Measurements from ENCODE around the gene MYL12B. TPM values are rescaled to one million over a fixed set of nuclear protein-coding genes. Genes with fewer than 3 reads are reported as not detected.

The MYL12B gene
- polyA plus RNA-seq, 3 donors: 681 to 738 (median 689) TPM

DNA sequence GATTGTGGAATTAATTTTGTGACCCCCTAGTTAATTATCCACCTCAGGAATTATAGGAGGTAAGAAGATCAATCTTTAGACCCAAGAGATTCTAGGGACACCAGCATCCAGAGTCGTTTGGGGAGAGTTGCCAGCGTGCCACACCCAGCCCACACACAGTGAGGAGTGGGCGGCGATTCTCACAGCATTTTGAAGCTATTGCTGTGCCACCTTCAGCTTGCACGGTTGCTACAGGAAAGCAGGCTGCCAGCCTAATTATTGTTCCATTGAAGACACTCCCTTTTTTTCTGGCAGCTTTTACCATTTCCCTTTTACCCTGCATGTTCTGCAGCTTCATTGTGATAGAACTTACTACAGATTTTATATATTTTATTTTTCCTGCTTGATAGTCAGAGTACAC lies 27.5 kb upstream of the MYL12B start:
- no peak for DNase-seq (ENCODE audit: low read depth in 3 of 3, low spot score in 2 of 3)

DNA sequence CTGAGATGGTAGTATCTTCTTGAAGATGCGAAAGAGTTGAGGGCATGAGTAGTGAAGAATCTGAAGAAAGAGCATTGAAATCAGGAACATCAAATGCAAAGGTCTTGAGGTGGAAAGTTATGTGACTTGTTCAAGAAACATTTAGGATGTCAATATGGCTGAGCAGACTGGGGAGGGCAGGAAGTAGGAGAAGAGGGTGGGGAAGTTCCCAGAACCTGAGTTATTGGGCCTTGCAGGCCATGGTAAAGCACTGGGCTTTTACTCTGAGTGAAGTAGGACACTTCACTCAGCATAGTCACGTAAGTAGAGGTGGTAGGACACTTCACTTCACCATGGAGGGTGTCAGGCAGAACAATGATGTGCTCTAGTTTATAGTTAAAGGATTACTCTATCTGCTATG lies 26.1 kb upstream of the MYL12B start:
- no peak for DNase-seq (ENCODE audit: low read depth in 3 of 3, low spot score in 2 of 3)

DNA sequence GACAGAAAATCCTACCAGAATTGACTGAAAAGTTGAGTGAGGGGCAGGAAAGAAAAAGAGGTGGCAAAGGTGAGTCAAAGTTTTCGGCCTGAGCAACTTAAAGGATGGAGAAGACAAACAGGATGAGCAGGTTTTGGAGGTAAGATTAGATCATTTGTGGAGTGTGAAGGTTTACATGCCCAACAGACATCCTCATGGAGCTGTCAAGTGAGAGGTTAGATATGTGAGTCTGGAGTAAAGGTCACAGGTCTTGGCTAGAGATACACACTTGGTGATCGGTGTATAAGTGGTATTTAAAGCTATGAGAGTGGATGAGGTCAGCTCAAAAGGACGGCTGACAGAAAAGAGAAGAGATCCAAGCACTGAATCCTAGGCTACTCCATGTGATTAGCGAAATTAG lies 25.5 kb upstream of the MYL12B start:
- no peak for DNase-seq (ENCODE audit: low read depth in 3 of 3, low spot score in 2 of 3)

DNA sequence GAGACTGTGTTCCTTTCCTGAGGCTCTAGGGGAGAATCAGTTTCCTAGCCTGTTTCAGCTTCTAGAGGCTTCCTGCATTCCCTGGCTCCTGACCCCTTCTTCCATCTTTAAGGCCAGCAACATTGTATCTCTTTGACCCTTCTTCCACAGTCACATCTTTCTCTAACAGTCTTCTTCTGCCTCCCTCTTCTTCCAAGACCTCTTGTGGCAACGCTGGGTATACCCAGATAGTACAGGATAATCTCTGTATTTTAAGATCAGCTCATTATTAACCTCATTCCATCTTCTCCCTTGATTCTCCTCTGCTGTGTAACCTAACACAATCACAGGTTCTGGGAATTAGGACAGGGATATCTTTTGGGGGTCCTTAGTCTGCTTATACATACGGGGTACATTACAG lies 23.2 kb upstream of the MYL12B start:
- DNase-seq (ENCODE audit: low read depth in 3 of 3, low spot score in 2 of 3): no peak

DNA sequence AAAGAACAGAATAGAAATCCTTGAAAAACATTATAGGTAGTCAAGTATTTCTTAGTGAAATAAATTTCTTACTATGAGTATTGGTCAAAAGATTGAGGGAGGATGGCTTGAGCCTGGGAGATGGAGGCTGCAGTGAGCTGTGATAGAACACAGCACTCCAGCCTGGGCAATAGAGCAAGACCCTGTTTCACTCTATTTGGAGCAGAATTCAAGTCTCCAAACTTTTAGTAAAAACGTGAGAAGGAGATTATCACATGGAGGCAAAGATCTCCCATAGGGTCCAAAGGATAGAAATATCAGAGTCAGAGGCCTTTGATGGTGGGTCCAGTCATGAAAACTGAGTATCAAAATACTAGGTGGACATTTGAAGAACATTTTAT lies 16.8 kb upstream of the MYL12B start:
- DNase-seq (ENCODE audit: low read depth in 3 of 3, low spot score in 2 of 3): no peak

DNA sequence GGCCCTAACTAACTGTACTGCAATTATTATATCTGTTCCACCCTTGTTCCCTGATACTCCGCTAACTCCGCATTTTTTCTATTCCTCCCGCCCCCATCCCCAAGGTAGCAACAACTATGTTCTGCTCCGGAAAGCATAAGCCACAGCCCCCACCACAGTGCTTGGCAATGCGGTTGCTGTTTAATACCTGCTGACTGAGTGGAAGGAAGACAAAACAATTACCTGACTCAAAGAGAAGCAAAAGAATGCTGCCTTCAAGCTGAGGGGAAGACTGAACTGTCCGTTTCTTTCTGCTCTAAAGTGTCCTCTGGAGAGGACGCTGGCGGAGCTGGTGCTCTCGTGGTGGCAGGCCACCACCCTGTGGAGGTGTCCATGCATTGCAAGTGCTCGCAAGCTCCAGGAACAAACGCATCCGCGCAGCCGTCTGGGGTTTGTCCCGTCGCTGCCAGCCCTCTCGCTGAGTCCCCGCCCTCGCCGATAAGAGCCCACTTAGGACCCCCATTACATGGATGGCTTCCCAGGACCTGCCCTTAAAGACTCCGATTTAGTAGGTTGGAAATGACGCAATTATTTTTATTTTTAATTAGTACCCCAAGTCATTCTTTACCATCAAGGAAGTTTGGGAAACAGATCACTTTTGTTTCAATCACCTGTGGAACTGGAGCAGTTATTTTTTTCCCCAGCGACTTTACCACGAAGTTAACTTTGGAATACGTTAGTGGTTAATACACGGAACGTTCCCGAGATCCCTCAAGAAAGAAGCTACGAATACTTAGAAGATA lies 15.9 kb upstream of the MYL12B start:
- DNase-seq (ENCODE audit: low read depth in 3 of 3, low spot score in 2 of 3): peak; percentile 71 to 83 (median 78)

DNA sequence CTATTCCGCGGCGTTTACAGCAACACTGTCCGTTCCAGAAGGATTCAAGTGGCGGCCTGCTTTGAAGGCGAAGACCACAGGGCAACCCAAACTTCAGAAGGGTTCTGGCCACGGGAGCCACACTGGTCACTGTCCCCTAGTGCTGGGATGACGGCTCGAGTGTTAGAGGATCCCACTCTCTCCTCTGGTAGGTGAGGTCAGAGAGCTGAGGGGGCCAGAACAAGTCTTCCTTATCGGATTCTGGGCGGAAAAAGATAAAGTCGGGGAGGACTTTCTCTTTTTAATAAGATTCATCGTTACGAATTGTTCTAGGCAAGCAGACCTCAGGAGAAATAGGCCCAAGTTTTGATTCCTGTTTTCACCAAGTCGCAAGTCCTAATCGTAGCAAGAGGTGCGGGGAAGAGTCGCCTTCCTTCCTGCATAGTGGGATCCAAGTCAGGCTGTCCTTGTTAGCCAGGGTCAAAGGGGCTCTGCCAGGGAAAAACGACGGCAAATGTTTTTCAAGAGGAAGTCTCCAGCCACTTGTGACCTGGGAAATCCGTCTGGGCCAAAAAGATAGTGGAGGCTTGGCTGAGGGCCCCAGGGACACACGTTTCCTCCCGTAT lies 15.2 kb upstream of the MYL12B start:
- peak in 2 of 3 donors; percentile 10 to 62 for DNase-seq (ENCODE audit: low read depth in 3 of 3, low spot score in 2 of 3)

DNA sequence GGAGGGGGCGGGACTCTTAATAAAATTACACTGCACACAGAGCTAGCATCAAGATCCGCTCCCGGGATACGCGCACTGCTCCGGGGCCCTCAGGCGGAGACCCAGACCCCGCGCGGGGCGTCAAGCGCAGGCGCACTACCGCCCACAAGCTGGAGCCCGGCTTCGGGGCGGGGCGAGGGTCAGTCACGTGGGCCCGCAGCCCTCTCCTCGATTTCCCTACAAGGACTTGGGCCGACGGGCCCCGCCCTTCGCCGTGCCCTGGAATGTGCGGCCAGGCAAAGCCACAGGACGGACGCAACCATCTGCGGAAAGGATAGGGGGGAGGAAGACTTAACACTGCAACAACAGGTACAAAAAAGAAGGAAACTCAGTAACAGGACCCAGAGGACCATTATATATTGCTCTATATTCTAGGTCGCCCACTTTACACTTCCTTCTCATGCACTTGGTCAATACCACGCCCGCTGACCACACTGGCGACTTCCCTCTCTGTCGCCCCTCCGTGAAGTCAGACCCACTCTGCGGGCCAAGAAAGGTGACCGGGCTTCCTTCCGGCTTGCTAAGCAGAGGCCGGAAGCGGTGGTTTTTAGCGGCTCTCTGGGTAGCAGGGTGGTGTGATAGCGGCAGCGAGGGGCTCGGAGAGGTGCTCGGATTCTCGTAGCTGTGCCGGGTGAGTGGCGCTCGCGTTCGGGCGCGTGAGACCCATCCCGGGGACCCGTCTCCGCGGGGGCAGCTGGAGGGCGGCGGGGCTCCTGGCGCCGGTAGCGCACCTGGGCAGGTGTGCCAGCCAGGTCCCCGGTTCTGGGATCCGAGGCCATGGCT lies 14.5 kb upstream of the MYL12B start, which contains the start of gene MYL12A:
MYL12A (plus strand) TSS at position 562 of the 822 bp plus-strand sequence. CDS start 5,447 bp downstream, outside the sequence.
- DNase-seq (ENCODE audit: low read depth in 3 of 3, low spot score in 2 of 3): peak; percentile 95 to 100 (median 99)

DNA sequence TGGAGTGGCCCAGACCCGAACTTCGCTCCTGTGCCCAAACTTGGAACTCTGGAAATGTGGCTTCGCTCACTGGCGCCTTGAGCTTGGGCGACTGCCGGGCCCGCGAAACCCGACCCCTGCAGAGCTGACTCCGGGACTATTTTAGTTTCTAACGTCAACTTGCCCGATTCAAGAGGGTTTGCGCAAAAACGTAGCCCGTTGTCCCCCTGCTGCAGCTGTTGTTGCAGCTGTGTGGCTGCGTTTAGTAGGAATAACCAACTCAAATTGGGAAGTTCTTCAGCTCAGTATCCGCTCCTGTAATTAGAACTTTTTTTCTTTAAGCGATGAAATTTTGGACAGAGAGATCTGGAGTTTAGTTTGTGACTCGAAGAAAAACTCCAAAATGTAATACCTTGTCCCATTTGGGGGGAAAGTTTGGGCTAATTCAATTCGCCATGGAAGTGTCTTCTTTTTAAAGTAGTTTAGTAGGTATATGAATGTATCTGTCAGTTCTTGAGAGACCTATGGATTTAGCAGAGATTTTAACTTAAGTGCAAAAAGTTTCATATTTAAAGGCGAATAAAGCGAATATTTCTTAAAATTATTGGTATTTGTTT lies 13.8 kb upstream of the MYL12B start:
- peak in 2 of 3 donors; percentile 40 to 48 for DNase-seq (ENCODE audit: low read depth in 3 of 3, low spot score in 2 of 3)

DNA sequence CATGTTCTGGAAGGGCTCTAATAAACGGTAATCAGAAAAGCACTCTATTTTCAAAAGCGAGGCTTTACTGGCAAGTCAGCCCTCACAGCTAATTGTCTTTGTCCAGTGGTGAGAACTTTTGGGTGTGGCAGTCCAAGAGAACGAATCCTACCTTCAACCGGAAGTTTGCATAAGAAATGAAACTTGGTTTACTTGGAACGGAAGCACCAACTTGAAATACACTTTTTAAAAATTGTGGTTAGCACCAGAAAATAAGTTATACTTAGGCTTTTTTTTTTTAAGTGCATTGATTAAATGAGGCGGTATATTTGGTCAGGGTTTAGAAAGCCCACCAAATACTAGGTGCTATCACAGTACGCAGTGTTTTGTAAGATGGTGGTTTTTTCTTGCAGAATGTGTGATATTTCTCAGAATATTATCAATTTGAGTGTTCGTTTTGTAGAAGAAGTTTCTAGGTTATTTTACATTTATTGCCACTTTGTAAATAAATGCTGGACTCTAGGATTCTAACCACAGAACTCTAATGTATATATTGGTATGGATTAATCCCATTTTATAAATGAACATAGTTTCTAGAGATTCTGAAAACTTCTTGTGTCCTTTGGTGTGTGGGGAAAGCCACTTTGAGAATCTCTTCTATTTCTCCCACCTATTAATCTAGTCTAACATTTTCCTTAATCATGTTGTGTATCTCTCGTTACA lies 13.1 kb upstream of the MYL12B start:
- DNase-seq (ENCODE audit: low read depth in 3 of 3, low spot score in 2 of 3): peak in 1 of 3 donors; percentile 35

DNA sequence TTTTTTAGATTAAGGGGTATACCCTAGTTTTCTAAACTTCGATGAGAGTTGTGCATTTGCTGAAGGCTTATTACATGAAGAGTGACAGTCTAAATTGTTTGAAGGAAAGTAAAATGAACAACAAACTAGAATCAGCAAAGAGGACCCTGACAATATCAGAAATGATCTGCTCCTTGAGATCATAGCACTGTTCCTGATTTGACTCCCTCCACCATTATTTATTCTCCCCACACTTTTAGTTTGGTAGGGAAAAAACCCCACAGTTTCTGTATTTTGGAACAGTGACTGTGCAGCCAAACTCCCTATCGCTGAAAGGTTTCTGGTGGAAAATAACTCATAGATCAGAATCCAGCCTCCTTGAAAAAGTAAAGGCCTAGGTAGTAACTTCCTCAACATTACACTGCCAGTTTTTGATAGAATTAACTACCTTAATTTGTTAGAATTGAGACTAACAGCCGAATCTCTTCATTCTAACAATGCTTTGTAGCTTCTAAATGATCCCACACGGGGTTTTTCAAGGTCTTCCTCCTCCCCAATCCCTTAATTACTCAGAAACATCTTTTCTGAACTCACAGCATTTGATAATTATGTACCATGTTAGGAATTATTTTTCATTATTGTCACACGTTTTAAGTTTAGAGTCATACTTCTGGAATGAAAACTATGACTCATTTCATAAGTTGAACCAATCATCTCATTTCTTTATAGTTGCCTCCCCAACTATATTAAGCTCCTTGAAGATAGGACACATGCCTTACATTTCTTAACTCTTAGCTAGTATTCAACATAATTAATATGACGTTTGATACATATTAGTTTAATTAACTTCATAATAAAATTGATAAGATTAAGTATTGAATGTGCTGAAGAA lies 11.5 kb upstream of the MYL12B start:
- no peak for DNase-seq (ENCODE audit: low read depth in 3 of 3, low spot score in 2 of 3)

DNA sequence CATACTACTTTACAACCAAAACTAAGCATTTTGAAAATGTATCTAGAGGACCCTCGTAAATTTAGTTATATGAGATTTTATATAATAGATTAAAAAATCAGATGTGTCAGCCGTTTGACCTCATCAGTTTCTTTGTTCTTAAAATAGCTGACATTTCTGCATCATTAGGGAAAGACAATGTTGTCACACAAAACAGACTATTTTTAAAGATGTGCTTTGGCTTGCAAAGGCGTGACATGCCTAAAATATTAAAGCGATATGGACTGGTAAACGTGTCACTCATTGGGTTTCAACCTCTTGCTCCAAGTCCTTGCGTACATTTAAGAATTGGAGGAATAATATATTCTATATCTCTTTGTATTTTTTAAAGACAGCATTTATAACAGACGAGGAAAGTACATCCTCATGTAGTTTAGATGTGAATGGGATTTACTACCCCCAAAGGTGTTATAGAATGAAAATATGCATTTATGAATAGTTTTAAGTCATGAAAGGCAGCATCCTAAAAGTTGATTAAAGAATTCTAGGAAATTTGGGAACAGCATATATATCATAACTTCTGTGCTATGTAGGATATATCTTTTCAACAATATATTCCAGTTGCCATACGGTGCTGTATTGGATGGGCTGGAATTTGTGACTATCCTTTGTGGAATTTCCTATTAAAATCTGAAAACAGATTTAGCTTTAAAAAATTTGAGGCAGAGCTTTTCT lies 10.5 kb upstream of the MYL12B start:
- DNase-seq (ENCODE audit: low read depth in 3 of 3, low spot score in 2 of 3): no peak

DNA sequence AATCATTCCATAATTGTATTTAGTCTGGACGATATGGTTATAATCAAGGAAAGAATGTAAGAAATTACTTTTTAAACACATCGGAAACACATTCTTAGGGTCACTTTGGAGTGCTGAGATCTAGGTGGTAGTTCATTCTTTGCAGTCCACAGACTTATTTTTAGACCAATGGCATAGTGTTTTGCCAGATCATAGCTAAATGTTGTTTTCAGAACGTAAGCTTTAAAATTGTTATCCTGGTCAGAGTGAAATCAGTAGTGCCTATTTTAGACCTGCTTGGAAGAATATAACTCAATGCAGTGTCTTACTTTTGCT lies 10.0 kb upstream of the MYL12B start:
- DNase-seq (ENCODE audit: low read depth in 3 of 3, low spot score in 2 of 3): no peak

DNA sequence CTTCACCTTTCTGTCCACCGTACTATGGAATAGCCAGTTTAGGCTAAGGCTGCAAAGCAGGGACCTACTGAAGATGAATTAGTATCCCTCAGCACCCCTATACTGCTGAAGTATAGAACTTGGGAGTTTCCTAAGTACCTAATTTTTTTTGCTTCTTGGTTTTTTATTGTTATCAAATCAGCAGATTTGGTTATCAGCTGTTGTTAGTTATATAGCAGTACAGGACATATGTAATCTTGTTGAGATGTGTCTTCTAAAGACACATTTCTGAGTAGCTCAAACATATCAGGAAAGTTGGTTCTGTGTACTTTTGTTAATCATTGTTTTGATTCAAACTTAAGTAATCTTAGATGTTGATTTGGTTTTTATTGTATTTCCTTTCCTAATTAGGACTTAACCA lies 9.1 kb upstream of the MYL12B start:
- no peak for DNase-seq (ENCODE audit: low read depth in 3 of 3, low spot score in 2 of 3)

DNA sequence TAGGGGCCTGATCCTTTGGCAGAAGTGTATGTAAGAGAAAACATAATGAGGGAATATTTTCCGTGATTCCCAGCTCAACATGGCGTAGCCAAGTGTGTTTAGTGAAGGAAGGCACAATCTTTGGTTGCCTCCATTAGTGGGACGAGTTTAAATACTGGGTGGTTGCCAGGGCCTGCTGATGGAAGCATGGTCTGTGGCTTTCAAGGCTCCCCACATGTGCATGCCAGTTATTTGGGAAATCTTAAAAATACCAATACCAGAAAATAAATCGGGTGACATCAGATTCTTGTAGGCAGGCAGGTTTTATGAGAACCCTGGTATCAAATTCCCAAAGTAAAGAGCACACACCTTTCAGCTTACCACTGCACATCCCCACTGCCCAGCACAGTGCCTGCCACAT lies 7.2 kb upstream of the MYL12B start:
- DNase-seq (ENCODE audit: low read depth in 3 of 3, low spot score in 2 of 3): no peak

DNA sequence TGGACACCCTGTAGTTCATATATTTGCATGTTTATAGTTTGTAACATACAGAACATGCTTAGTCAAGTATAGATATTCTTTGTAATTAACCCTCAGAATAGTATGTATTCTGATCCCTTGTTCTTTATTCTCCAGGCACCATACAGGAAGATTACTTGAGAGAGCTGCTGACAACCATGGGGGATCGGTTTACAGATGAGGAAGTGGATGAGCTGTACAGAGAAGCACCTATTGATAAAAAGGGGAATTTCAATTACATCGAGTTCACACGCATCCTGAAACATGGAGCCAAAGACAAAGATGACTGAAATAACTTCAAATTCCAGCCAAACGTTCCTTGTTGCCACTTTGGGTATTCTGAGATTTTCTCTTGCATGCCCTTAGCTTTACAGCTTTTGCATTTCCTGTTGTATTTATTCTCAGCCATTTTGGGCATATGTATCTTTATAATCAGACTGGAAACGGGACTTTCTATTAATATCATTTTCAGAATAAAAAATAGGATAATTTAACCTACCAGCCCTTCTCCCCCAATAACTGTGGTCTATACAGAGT lies 6.2 kb upstream of the MYL12B start:
- DNase-seq (ENCODE audit: low read depth in 3 of 3, low spot score in 2 of 3): no peak

DNA sequence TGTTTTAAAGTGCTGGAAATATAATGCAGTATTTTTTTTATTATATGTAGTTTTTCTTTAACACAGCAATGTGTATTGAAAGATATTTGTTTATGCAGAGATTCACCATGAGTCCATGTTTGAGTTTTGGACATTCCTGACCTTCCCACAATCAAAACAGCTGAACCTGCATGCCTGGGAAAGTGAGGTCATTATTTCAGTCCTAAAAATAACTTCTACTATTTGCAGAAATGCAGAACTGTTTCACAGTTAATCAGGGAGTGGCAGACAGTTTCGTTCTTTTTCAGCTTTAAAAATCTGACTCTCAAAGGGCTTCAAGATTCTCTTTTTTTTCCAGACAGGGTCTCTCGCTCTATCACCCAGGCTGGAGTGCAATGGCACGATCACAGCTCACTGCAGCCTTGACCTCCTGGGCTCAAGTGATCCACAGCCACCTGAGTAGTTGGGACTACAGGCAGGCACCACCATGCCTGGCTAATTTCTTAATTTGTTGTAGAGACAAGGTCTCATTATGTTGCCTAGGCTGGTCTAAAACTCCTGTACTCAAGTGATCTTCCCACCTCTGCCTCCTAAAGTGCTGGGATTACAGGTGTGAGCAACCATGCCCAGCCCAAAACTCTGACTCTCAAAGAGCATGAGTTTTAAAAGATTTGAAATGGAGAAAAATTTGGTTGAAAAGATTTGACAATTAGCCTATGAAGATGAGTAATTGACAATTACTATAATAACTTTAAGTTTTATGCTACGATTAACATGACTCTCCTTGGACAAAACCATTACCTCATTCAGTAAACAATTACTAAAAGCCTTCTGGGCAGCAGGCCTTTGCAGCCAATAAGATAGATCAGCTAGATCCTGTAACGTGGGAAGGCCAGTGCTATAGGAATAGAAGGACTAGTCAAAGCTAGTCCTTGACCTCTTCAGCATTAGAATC lies 5.0 kb upstream of the MYL12B start:
- no peak for DNase-seq (ENCODE audit: low read depth in 3 of 3, low spot score in 2 of 3)
